NCI-H146 (cell line): Measurements from ENCODE around the gene HCFC1R1.

Source experiments
- DNase-seq: peaks from one replicate; lab custom pipeline; 2025; lab: John Stamatoyannopoulos, UW

The HCFC1R1 gene

DNA sequence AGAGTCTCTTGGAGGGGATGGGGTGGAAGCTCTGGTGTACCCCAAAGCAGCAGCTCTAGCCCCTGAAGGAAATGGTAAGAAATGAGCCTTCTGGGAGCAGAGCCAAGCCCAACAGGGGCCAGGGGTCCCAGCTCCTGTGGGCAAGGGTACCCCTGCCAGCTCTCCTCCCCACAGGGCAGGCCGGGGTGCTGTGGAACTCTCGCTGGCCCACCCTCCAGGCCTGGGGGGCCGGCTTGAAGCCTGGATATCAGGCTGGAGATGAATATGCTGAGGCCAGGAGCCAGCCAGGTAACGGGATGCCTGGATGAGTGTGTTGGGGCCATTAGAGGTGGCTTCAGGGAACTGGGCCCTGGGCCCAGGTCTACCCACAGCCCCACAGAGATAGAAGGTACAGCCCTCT lies 23.2 kb downstream of the HCFC1R1 start:
- DNase-seq, result no peak

GRCh38 chr16:2999929-3000328 lies 23.8 kb downstream of the HCFC1R1 start:
- no peak for DNase-seq

- no peak for DNase-seq
These were observed 27.4 kb downstream of the HCFC1R1 start for GRCh38 chr16:2996298-2996697.

DNA sequence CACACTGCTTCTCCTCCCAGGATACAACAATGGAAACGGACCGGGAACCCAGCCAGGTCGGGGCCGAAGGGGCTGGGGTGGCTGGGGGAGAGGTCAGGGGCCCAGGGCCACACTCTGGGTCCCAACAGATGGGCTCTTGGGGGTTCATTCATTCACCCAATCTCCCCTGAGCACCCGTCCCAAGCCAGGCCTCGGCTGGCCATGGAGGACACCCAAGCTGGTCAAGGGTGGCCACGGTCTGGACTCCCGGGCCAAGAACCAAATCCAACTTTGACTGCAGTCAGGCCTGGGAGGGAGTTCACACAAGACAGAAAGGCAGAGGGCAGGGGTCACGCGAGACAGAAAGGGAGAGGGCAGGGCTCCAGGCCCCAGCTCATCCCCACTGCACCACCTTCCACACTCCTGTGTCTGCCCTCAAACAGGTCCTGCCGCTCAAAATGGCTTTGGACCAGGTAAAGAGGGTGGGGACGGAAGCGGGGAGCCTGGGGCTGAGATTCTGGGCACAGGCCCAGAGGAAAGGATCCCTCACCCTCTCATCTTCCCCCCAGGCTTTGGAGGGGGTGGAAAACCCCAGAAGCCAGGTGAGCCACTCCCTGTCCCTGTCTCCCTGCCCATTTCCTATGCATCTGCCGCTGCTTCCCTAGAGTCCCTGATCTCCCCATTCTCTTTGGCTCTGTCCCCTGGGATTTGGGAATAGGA lies 31.2 kb downstream of the HCFC1R1 start:
- DNase-seq, result no peak

GRCh38 chr16:2991566-2992261 lies 32.0 kb downstream of the HCFC1R1 start:
- DNase-seq, result no peak

DNA sequence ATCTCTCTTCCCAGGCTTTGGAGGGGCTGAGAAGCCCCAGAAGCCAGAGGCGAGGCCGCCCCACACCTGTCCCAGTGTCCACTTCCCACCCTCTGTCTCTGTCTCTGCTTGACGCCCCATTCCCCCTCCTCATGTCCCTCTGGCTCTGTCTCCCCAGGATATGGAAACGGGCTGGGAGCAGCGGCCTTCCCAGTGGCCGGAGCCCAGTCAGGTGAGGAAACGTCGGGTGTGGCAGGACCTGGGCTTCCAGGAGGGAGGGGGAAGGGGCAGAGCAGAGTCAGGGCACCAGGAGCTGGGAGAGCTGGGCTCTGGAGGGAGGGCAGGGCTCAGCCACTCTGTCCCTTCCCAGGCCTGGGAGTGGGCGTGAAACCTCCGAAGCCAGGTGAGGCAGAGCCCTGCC lies 32.9 kb downstream of the HCFC1R1 start:
- DNase-seq, result no peak

GRCh38 chr16:2988590-2989099 lies 35.1 kb downstream of the HCFC1R1 start:
- DNase-seq, result no peak

DNA sequence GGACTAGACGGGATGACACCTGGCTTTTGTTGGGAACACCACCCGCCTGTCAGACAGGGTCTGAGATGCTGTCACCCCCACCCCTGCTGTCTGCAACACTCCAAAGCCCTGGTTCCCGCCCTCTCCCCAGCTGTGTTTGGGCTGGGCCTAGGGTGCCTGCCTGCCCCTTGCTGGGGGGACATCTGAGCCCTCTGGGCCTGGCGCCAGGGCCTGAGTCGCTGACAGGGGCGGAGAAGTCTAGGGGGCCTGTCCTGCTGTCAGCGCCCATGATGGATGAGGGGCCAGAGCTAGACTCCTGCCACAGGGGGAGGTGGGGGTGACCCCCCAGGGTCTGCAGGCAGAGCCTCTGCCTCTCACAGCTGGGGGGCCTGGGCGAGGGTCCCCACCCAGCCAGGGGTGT lies 35.9 kb downstream of the HCFC1R1 start:
- DNase-seq, result peak; percentile 28

DNA sequence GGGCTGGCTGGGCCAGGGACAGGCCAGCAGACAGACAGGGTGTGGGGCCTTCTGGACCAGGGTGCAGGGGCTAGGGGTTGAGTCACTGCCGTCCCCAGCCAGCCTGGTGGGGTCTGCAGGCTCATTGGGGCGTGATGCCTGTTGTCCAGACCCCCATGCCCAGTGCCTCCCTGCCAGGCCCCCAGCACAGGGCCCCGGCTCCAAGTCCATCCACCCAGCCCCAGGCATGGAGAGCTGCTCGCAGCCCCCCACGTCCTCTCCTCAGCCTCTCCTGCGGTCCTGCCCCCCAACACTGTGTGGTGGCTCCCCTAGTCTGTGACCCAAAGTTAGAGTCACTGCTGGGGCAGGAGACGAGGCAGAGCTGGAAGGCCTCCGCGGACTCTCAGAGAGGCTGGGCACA lies 36.5 kb downstream of the HCFC1R1 start:
- no peak for DNase-seq

DNA sequence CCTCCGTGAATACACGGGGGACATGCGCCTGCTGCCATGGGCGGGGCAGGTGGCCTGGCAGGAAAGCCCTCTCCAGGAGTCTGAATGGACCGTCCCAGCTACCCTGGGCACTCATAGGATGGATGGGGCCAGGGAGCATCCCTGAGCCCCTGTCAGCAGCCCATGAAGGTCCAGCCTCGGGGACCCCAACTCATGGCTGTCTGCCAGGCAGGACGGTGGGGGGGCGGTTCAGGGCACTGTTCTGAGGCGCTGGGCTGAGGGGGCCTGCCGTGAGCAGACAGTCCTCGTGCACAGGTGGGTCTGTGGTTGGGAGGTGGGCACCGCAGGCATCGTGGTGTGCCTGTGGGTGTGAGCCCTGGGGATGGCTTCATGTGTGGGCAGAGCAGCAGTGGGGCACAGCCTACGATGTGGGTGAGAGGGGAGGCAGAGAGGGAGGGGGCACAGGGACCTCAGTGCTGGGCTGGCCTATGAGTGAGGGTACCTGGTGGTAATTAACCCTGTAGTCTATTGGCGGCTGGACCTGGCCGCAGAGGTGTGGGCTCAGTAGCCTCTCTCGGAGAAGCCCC lies 37.0 kb downstream of the HCFC1R1 start:
- DNase-seq, result no peak

- DNase-seq, result no peak
These were observed 37.8 kb downstream of the HCFC1R1 start for GRCh38 chr16:2985893-2986355.

GRCh38 chr16:2985462-2985861 lies 38.3 kb downstream of the HCFC1R1 start:
- no peak for DNase-seq

- DNase-seq, result peak; percentile 81
These were observed 40.0 kb downstream of the HCFC1R1 start for GRCh38 chr16:2983706-2984136.

DNA sequence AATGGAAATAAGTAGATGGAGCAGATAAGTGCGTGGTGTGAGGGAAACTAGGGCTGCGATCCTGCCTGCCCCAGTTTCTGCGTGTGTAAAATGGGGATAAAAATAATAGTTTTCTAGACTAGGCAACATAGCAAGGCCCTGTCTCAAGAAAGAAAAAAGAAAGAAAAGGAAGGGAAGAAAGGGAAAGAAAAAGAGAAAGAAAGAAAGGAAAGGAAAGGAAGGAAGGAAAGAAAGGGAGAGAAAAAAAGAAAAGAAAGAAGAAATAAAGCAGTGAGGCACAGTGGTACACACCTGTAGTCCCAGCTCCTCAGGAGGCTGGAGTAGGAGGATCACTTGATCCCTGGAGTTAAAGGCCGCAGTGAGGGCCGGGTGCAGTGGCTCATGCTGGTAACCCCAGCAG lies 41.3 kb downstream of the HCFC1R1 start:
- DNase-seq, result no peak

GRCh38 chr16:2981899-2982250 lies 41.9 kb downstream of the HCFC1R1 start:
- no peak for DNase-seq

DNA sequence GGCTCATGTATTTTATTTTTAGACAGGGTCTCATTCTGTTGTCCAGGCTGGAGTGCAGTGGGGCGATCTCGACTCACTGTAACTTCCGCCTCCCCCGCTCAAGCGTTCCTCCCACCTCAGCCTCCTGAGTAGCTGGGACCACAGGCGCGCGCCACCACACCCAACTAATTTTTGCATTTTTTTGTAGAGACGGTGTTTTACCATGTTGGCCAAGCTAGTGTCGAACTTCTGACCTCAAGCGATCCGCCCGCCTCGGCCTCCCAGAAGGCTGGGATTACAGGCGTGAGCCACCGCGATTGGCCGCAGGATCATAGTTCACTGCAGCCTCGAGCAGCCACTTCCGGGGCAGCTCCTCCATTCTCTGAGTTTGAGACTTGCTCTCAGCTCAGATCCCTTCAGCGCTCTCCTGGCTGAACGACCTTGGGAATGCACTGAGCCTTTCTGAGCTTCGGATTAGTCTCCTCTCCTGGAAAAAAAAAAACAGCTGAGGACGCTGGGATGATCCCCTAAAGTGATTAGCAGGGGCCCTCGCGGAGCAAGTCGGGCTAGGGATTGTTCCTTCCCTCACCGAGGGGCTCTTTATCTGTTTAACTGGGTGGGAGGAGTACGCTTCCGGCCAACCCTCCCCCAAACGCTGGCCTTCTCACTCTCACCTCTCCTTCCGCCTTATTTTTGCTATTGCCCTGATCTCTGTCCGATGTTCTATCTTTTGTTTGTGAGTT lies 42.4 kb downstream of the HCFC1R1 start:
- no peak for DNase-seq

GRCh38 chr16:2980227-2981176 lies 43.2 kb downstream of the HCFC1R1 start, which contains the start of gene PKMYT1:
TSS of gene PKMYT1 (minus strand) at chr16:2980446. CDS start at chr16:2979657, 789 bp downstream.
- DNase-seq, result peak; percentile 92

DNA sequence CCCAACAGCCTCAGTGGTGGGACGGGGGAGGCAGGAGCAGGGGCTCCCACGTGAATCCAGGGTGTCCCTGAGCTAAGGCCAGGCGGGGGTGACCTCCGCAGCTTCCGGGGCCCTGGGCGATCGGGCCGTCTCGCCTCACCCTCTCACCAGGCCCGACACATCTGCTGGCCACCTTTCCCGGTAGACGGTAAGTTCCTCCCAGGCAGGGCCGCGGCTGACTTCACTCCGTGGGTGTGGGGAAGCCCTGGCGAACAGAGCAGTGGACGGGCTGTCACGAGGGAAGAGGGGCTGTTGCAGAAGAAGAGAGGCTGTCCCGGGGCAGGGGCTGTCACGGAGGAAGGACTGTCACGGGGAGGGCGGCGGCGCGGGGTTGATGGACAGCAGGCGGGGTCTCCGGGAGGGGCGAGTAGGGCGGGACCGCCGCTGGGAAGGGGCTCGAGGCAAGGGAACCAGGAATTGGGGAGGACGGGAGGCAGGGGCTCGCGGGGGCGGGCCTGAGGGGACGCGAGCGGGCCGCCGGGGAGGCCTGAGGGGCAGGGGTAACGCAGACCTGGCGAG lies 44.0 kb downstream of the HCFC1R1 start:
- peak; percentile 38 for DNase-seq

DNA sequence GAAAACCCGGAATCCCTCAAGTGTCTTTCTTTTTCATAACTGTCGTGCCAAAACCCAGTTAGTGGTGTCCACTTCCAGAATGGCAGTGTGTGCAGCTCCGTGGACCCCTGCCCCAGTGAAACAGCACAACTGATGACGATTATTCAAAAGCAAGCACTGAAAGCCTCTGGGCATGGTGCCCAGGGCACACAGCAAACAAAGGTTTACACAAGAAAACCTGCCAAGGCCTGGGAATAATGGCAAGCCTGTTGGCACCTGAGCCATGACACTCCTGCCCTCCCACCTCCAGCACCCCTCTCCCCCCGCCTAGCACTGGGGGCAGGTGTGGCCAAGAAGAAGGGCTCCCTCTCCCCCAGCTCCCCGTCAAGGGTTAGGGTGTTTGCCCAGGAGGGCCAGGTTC lies 46.3 kb downstream of the HCFC1R1 start:
- DNase-seq, result no peak

DNA sequence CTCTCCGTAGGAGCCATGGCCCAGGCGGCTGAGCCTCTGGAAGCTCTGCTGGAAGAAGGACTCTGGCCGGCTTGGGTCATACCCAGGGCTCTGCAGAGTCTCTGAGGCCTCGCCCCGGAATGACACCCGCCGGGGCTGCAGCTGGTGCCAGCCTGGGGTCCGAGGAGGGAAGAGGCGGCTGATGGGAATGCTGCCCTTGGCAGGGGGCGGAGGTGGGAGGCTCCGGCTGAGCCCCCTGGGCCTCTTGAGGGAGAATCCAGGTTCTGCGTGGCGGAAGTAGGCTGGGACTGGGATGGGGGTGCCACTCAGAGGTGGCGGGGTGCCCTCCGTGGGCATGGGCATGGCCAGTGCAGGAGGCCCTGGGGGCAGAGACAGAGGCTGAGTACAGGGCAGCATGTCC lies 47.1 kb downstream of the HCFC1R1 start:
- no peak for DNase-seq

DNA sequence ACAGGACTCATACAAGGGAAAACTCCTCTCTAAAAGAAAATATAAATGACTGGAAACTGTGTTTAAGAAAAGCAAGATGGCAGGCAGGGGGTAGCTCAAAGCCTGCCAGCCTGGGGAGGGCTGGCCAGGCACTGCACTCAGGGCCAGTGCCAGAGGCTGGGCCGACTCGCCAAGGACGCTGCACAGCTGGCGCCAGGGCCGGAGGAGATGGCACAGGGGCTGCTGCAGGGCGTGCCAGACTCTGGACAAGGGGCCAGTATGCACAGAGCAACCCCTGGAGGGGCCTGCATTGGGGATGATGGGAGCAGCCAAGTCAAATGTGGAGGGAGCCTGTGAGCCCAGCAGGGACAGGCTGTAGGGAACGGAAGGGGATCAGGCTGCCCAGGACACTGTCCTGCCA lies 47.5 kb downstream of the HCFC1R1 start:
- DNase-seq, result no peak
